ENCODE data around the gene THAP9.

THAP9 gene

DNA sequence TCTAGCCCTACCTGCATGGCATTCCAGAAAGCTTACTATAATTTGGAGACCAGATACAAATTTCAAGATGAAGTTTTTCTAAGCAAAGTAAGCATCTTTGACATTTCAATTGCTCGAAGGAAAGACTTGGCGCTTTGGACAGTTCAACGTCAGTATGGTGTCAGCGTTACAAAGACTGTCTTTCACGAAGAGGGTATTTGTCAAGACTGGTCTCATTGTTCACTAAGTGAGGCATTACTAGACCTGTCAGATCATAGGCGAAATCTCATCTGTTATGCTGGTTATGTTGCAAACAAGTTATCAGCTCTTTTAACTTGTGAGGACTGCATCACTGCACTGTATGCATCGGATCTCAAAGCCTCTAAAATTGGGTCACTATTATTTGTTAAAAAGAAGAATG lies 17.6 kb downstream of the THAP9 start:
- TF ChIP-seq, protein P1, sequence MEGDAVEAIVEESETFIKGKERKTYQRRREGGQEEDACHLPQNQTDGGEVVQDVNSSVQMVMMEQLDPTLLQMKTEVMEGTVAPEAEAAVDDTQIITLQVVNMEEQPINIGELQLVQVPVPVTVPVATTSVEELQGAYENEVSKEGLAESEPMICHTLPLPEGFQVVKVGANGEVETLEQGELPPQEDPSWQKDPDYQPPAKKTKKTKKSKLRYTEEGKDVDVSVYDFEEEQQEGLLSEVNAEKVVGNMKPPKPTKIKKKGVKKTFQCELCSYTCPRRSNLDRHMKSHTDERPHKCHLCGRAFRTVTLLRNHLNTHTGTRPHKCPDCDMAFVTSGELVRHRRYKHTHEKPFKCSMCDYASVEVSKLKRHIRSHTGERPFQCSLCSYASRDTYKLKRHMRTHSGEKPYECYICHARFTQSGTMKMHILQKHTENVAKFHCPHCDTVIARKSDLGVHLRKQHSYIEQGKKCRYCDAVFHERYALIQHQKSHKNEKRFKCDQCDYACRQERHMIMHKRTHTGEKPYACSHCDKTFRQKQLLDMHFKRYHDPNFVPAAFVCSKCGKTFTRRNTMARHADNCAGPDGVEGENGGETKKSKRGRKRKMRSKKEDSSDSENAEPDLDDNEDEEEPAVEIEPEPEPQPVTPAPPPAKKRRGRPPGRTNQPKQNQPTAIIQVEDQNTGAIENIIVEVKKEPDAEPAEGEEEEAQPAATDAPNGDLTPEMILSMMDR (IDR thresholded peaks at IDR 0.05; ENCODE audit: borderline replicate concordance, extremely low read depth, low read length, poor library complexity, severe bottlenecking) = no peak
- TF ChIP-seq EZH2 (IDR thresholded peaks at IDR 0.05; ENCODE audit: borderline replicate concordance, low read depth, low read length, severe bottlenecking) = no peak
- DNase-seq = no peak
- Histone ChIP-seq H4K20me1 (ENCODE audit: insufficient read depth, low read length) (no peaks in the 10 kb centered on the region), H3K4me2 (ENCODE audit: insufficient read depth, low read length) (no peak overlapping the region), H3K4me1 (ENCODE audit: insufficient read depth, low read length) (no peaks in the 10 kb centered on the region), H3K27ac (ENCODE audit: low read length) (no peak overlapping the region), H2AFZ (ENCODE audit: low read depth, low read length) (no peak overlapping the region), H3K9ac (ENCODE audit: low read depth, low read length) (no peak overlapping the region), H3K36me3 (ENCODE audit: insufficient read depth, low read length) (peaks cover 24% of the 10 kb centered on the region; the same call in 1 of the 2 replicates), H3K27me3 (ENCODE audit: insufficient read depth, low read length, poor library complexity) (no peaks in the 10 kb centered on the region), H3K79me2 (ENCODE audit: insufficient read depth, low read length) (no peaks in the 10 kb centered on the region), H3K9me3 (ENCODE audit: insufficient read depth, low read length, severe bottlenecking) (no peaks in the 10 kb centered on the region), H3K4me3 (ENCODE audit: low read depth in 1 of 2, low read length in 2 of 2) (no peak overlapping the region)
- no peak for ATAC-seq (ENCODE audit: insufficient read depth, low read depth)

DNA sequence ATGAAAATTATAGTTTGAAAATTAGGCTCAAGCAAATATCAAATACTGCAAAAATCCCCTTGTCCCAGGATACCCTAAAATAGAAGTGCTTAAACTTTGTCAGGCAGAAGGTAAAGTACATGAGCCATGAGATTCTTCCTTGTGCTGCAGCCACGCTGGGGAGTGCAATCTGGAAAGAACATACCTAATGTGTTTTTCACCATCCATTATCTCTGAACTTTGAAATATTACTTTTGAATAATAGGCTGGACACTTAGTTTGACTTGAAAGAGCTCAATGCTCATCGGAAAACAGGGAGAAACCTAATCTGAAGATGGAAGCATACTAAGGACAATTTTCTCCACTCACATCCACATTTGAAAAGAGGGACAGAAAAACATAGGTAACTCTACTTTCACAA lies 18.9 kb downstream of the THAP9 start:
- Histone ChIP-seq H3K4me1 (ENCODE audit: insufficient read depth, low read length) (no peaks in the 10 kb centered on the region), H3K4me3 (ENCODE audit: low read depth in 1 of 2, low read length in 2 of 2) (no peak overlapping the region), H3K27me3 (ENCODE audit: insufficient read depth, low read length, poor library complexity) (no peaks in the 10 kb centered on the region), H3K9me3 (ENCODE audit: insufficient read depth, low read length, severe bottlenecking) (no peaks in the 10 kb centered on the region), H3K79me2 (ENCODE audit: insufficient read depth, low read length) (no peaks in the 10 kb centered on the region), H3K36me3 (ENCODE audit: insufficient read depth, low read length) (peaks cover 32% of the 10 kb centered on the region; the same call in 1 of the 2 replicates), H2AFZ (ENCODE audit: low read depth, low read length) (no peak overlapping the region), H4K20me1 (ENCODE audit: insufficient read depth, low read length) (no peaks in the 10 kb centered on the region), H3K27ac (ENCODE audit: low read length) (no peak overlapping the region), H3K9ac (ENCODE audit: low read depth, low read length) (no peak overlapping the region), H3K4me2 (ENCODE audit: insufficient read depth, low read length) (no peak overlapping the region)
- no peak for ATAC-seq (ENCODE audit: insufficient read depth, low read depth)
- TF ChIP-seq, protein P1 (IDR thresholded peaks at IDR 0.05; ENCODE audit: borderline replicate concordance, extremely low read depth, low read length, poor library complexity, severe bottlenecking) = no peak
- TF ChIP-seq EZH2 (IDR thresholded peaks at IDR 0.05; ENCODE audit: borderline replicate concordance, low read depth, low read length, severe bottlenecking) = no peak
- no peak for DNase-seq

DNA sequence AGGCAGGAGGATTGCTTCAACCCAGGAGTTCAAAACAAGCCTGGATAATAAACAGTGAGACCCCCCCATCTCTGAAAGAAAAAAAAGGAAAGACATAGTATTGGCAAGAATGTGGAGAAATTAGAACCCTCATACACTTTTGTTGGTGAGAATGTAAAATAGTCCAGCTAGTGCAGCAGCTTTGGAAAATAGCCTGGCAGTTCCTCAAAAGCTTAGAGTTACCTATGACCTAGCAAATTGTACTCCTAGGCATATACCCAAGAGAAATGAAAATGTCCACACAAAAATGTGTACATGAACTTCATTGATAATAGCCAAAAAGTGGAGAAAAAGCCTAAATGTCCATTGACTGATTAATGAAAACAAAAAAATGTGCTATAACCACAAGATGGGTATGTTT lies 21.3 kb downstream of the THAP9 start:
- Histone ChIP-seq H2AFZ (ENCODE audit: low read depth, low read length) (no peak overlapping the region), H3K79me2 (ENCODE audit: insufficient read depth, low read length) (no peaks in the 10 kb centered on the region), H3K9me3 (ENCODE audit: insufficient read depth, low read length, severe bottlenecking) (no peaks in the 10 kb centered on the region), H3K27me3 (ENCODE audit: insufficient read depth, low read length, poor library complexity) (no peaks in the 10 kb centered on the region), H3K9ac (ENCODE audit: low read depth, low read length) (no peak overlapping the region), H3K27ac (ENCODE audit: low read length) (no peak overlapping the region), H3K36me3 (ENCODE audit: insufficient read depth, low read length) (peaks cover 46% of the 10 kb centered on the region), H3K4me3 (ENCODE audit: low read depth in 1 of 2, low read length in 2 of 2) (no peak overlapping the region), H4K20me1 (ENCODE audit: insufficient read depth, low read length) (no peaks in the 10 kb centered on the region), H3K4me2 (ENCODE audit: insufficient read depth, low read length) (no peak overlapping the region), H3K4me1 (ENCODE audit: insufficient read depth, low read length) (no peaks in the 10 kb centered on the region)
- DNase-seq (no peak), ATAC-seq (ENCODE audit: insufficient read depth, low read depth) (no peak)
- TF ChIP-seq, protein P1 (IDR thresholded peaks at IDR 0.05; ENCODE audit: borderline replicate concordance, extremely low read depth, low read length, poor library complexity, severe bottlenecking) = no peak
- no peak for TF ChIP-seq EZH2 (IDR thresholded peaks at IDR 0.05; ENCODE audit: borderline replicate concordance, low read depth, low read length, severe bottlenecking)

Measured in DND-41 (cell line).